Ishikawa (cell line): ENCODE measurements around the gene SERP2.

Experiments
- CEBPB ChIP-seq: IDR thresholded peaks from 2 replicates; pipeline ENCODE4 v1.6.1; 2012
- CREB1 ChIP-seq: IDR thresholded peaks from 2 replicates; pipeline ENCODE4 v1.6.1; 2012; ENCODE audit warnings: low read depth
- EGR1 ChIP-seq: IDR thresholded peaks from 2 replicates; pipeline ENCODE4 v1.6.1; 2012
- EP300 ChIP-seq: IDR thresholded peaks from 2 replicates; pipeline ENCODE4 v1.6.1; 2012; ENCODE audit warnings: borderline replicate concordance
- FOXM1 ChIP-seq: IDR thresholded peaks from 2 replicates; pipeline ENCODE4 v1.6.1; 2012; ENCODE audit warnings: low read depth, borderline replicate concordance
- MAX ChIP-seq: IDR thresholded peaks from 2 replicates; pipeline ENCODE4 v1.6.1; 2012
- NFIC ChIP-seq: IDR thresholded peaks from 2 replicates; pipeline ENCODE4 v1.6.1; 2012
- RAD21 ChIP-seq: IDR thresholded peaks from 2 replicates; pipeline ENCODE4 v1.6.1; 2012; ENCODE audit warnings: low read depth
- REST ChIP-seq: IDR thresholded peaks from 2 replicates; pipeline ENCODE4 v1.6.1; 2012; ENCODE audit warnings: low read depth, mild to moderate bottlenecking
- TAF1 ChIP-seq: IDR thresholded peaks from 2 replicates; pipeline ENCODE4 v1.6.1; 2012; ENCODE audit warnings: low read depth, mild to moderate bottlenecking
- TCF12 ChIP-seq: IDR thresholded peaks from 2 replicates; pipeline ENCODE4 v1.6.1; 2012; ENCODE audit warnings: low read depth
- TEAD4 ChIP-seq: IDR thresholded peaks from 2 replicates; pipeline ENCODE4 v1.6.1; 2012
- YY1 ChIP-seq: IDR thresholded peaks from 2 replicates; pipeline ENCODE4 v1.6.1; 2012; ENCODE audit warnings: low read depth
- ZBTB7A ChIP-seq: IDR thresholded peaks from 2 replicates; pipeline ENCODE4 v1.6.1; 2012; ENCODE audit warnings: low read depth
- TF ChIP-seq, protein P1 (sequence below): IDR thresholded peaks from 2 replicates; pipeline ENCODE4 v1.6.1; 2012

Gene SERP2

GRCh38 chr13:44433863-44434765 is 60.5 kb downstream of the SERP2 start:
- TF ChIP-seq, protein P1, sequence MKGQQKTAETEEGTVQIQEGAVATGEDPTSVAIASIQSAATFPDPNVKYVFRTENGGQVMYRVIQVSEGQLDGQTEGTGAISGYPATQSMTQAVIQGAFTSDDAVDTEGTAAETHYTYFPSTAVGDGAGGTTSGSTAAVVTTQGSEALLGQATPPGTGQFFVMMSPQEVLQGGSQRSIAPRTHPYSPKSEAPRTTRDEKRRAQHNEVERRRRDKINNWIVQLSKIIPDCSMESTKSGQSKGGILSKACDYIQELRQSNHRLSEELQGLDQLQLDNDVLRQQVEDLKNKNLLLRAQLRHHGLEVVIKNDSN = no peak
- no peak for TF ChIP-seq CREB1
- TF ChIP-seq TEAD4 = no peak
- TF ChIP-seq REST = no peak
- TF ChIP-seq NFIC = no peak
- TF ChIP-seq TAF1 = no peak
- no peak for TF ChIP-seq CEBPB
- no peak for TF ChIP-seq TCF12
- no peak for TF ChIP-seq EP300
- no peak for TF ChIP-seq RAD21
- TF ChIP-seq YY1 = no peak
- TF ChIP-seq MAX = no peak
- TF ChIP-seq FOXM1 = no peak
- TF ChIP-seq EGR1 = no peak
- no peak for TF ChIP-seq ZBTB7A

- TF ChIP-seq TCF12 = no peak
- no peak for TF ChIP-seq TAF1
- TF ChIP-seq NFIC = no peak
Measured at GRCh38 chr13:44434766-44435141, 61.1 kb downstream of the SERP2 start.

DNA sequence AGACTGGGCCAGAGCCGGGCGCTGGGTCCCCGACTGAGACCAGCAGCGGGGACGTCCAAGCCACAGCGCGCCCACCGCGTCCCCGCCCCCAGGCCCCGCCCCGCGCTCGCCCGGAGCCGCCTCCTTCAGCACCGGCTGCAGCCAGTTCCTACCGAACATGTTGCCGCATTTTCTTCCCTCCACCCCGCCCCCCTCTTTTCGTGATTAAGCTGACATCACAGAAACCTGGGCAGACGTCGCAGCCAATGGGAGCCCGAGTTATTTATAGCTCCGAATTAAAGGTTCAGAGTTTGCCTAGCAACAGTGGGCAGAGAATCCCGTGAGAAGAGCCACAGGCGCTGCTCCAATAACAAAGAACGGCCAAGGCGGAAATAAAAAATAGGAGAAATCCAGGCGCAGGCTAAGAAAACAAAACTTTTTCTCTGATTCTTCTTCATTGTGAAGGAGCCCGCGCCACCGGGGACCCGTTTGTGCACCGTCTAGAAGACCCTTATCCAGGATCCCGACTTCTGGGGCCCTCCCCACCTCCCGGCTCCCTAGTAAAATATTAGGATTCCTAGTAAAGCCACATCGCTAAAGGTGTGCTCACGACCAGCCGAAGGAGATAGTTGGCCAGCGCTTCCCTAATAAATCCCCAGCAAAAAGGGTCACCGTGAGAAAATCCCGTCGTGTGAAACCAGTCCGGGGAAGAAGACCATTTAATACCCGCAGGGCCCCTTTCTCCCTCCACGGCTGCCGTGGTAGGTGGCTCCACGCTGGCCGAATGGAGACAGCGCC is 61.7 kb downstream of the SERP2 start:
- TF ChIP-seq REST (no peak), EGR1 (no peak), TAF1 (peak; percentile 30; the same call in 1 of the 2 replicates), ZBTB7A (no peak), FOXM1 (no peak), MAX (peak; percentile 29; the same call in 1 of the 2 replicates), CREB1 (peak; percentile 82), TCF12 (no peak), NFIC (no peak), EP300 (peak; percentile 66; the same call in 1 of the 2 replicates), YY1 (0 out of 2 replicates have a peak, but pooled peaks have one; percentile 5), RAD21 (no peak), CEBPB (no peak), TEAD4 (no peak)
- TF ChIP-seq, protein P1 = no peak

- no peak for TF ChIP-seq TEAD4
- no peak for TF ChIP-seq TAF1
- no peak for TF ChIP-seq EGR1
- no peak for TF ChIP-seq MAX
- no peak for TF ChIP-seq CEBPB
- no peak for TF ChIP-seq REST
- no peak for TF ChIP-seq CREB1
- TF ChIP-seq NFIC = no peak
- no peak for TF ChIP-seq ZBTB7A
Measured at GRCh38 chr13:44435919-44436510, 62.4 kb downstream of the SERP2 start.
